HG03378 (cell line): ENCODE data around the gene DERA.
"Not testable (repeated sequence)": the region's sequence is repeated elsewhere in the genome, so short reads cannot be mapped to it uniquely, and the experiment has no call there.

Source experiments
- ATAC-seq: cut with Tn5 transposase; IDR thresholded peaks from one replicate; pipeline ENCODE4 v1.9.1; 2021; ENCODE audit warnings: mild to moderate bottlenecking, moderate library complexity; ENCODE audit not compliant: unreplicated experiment

DERA gene

DNA sequence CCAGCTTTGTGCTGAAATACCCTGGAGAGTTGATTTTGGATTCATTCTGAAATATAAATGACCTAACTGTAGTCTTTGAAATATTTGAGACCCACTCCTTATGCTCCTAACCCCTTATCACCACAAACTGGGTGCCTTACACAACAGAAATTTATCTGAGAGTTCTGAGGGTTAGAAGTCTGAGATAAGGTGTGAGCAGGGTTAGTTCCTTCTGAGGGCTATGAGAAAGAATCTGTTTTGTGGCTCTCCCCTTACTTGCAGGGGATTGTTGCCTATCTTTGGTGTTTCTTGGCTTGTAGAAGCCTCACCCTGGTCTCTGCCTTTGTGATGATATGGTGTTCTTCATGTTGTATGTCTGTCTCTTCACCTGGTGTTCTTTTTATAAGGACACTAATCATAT lies 91.7 kb downstream of the DERA start:
- ATAC-seq = no peak

DNA sequence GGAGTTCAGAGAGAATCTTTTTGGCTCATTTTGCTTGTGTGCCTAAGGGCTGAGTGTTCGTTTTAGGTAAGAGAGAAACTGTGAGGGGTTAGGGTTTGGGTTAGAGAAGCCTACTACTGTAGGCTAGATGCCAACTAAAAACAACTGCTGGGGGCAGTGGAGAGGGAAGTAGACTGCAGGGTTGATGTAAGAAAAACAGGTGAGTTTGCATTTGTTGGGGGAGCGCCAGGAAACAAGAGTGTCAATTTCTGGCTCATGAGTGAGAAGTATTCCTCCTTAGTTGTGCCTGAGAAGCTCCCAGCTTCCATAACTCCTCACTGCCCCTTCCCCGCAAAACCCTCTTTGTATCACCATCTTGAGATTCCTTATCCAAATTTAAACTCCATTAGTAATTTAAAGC lies 92.3 kb downstream of the DERA start:
- no peak for ATAC-seq

DNA sequence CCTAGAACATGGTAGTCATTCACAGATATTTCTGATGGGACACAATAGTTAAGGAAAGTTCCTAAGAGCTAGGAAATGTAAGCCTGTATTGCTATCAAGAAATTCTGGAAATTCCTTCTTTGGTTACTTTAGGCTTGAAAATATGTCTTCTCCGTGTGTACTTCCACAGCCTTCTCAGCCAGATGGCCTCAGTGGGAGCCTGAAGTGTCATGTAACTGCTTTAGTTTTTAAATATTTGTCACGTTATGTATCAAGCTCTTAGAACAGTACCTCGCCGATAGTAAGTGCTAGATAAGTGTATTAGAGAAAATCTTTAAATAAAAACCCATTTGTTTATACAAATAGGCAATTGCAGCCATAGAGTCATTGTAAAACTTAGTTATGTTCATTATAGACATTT lies 95.6 kb downstream of the DERA start:
- no peak for ATAC-seq

DNA sequence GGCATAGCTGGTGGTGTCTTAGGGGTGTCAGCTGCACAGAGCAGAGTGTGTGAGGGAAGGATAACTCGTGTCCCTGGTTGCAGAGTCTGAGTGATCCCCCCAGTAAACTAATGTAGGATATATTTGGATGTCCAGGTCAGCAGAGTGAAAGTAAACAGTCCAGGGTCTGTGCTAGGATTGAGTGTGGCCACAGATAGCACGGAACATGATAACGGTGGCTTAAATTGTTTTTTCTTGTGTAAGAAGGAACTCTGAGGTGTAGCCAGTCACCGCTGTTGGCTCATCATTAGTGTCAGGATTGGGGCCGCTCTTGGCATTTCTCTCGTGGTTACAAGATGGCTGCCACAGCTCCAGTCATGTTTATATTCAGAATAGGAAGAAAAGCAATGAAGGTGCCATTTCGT lies 97.3 kb downstream of the DERA start:
- ATAC-seq = no peak

DNA sequence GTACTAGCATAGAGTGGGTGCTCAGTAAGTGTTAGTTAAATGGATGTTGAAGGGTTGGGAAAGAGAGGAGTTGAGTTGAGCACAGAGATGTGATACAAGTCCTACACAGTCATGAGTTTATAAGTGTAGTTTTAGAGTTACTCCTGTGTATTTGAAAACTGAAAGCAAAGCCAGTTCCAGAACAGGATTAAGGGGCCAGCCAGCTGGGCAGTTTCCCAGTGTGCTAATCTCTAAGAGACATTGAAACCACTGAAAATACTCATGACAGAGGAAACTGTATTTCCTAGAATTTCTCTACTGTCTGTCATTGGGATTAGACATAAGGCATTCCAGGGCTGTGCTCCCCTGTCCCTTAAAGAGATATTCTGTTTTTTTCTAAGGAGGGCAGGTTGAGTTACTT lies 101.0 kb downstream of the DERA start:
- ATAC-seq = no peak

DNA sequence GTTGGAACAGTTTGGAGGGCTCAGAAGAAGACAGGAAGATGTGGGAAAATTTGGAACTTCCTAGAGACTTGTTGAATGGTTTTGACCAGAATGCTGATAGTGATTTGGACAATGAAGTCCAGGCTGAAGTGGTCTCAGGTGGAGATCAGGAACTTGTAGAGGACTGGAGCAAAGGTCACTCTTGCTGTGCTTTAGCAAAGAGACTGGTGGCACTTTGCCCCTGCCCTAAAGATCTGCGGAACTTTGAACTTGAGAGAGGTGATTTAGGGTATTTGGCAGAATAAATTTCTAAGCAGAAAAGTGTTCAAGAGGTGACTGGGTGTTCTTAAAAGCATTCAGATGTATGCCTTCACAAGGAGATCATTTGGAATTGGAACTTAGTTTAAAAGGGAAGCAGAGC lies 102.6 kb downstream of the DERA start:
- ATAC-seq = not testable (repeated sequence)

DNA sequence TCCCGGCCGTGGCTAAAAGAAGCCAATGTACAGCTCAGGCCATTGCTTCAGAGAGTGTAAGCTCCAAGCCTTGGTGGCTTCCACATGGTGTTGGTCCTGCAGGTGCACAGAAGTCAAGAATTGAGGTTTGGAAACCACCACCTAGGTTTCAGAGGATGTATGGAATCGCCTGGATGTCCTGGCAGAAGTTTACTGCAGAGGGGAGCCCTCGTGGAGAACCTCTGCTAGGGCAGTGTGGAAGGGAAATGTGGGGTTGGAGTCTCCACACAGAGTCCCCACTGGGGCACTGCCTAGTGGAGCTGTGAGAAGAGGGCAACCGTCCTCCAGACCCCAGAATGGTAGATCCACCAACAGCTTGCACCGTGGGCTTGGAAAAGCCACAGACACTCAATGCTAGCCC lies 103.3 kb downstream of the DERA start:
- ATAC-seq = not testable (repeated sequence)

DNA sequence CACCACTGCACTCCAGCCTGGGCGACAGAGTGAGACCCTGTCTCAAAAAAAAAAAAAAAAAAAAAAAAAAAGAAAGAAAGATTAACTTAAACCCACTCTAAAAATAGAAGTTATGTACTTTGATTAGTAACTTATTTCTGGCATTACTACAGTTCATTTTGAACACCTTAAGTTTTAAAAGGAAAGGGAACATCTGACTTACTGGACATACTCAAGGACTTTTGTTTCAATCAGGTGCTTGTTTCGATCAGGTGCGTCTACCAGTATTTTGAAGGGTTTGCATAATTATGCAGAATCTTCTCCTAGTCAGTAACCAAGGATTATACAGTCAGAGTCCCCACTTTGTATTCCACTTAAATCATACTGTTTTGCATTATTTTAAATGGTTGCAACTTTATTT lies 105.6 kb downstream of the DERA start:
- no peak for ATAC-seq

DNA sequence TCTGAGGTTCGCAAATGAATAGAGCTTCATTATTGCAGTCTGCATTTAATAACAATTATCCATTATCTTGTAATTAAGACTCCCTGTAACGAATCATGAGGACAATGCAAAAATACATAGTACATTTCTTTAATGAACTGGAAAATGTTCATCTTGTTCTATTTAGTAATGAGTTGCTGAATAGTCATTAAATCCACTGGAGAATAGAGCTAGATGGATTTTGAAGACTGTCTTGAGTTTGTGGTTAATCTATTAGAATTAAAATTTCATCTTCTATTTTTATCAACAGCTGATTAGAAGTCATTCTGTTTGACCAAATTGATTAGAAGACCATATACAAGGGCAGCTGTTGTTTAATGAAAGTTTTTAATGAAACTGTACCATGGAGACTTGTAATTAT lies 107.2 kb downstream of the DERA start:
- no peak for ATAC-seq

DNA sequence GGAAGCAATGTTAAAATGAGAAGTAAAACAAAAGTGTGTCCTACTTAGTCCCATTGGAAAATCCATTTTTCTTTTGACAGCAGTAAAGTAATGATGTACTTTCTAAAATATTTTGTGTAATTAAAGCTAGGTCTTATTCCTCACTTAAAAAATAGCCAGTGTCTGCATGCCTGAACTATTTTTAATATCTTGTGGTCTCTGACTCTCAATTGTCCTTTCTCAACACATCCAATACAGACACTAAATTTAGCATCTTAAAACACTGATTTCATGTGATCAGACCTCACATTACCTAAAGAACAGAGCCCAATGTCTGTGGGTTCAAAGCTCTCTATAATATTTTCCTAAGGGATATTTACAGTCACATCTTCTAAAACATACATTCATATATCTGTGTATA lies 108.0 kb downstream of the DERA start:
- no peak for ATAC-seq

DNA sequence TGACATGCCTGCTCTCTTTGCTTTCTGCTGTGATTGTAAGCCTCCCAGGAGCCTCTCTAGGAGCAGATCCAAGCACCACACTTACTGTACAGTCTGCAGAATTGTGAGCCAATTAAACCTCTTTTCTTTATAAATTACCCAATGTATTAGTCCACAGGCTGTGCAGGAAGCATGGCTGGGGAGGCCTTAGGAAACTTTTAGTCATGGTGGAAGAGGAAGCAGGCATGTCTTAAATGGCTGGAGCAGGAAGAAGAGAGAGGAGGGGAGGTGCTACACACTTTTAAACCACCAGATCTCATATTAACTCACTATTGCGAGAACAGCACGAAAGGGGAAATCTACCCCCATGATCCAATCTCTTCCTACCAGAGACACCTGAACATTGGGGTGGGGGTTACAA lies 108.9 kb downstream of the DERA start:
- ATAC-seq = no peak

DNA sequence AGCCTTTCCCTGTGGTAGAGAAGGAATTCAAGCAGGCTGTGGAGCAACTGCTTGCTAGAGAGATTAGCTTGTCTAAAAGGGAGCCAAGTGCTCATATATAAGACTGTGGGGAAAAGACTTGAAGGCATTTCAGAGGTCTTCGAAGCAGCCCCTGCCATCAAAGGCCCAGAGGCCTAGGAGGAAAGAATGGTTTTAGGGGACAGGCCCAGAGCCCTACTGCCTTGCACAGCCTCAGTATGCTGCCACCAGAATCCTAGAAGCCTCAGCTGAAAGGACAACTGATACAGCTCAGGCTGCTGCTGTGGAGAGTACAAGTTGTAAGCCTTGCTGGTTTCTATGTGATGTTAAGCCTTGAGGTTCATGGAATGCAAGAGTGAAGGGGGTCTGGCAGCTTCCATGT lies 109.9 kb downstream of the DERA start:
- ATAC-seq = no peak

DNA sequence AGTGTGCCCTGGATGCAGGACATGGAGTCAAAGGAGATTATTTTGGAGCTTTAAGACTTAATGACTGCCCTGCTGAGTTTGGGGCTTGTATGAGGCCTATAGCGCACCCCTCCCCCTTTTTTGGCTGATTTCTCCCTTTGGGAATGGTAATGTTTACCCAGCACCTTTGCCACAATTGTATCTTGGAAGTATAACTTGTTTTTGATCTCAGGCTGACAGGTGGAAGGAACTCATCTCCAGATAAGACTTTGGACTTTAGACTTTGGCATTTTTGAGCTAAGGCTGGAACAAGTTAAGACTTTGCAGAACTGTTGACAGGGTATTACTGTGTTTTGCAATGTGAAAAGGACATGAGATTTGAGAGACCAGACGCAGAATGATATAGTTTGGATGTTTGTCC lies 110.5 kb downstream of the DERA start:
- ATAC-seq = no peak

DNA sequence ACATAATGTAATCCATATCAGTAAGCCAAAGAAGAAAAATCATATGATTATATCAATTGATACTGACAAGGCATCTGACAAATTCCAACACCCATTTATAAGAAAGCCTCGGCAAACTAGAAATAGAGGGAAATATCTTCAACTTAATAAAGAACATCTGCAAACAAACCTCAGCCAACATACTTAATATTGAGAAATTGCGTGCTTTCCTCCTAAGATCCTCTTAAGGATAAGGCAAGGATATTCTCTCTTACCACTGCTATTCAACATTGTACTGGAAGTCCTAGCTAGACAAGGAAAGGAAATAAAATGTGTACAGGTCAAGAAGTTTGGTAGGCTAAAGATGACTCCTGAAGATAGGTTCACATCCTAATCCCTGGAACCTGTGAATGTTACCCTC lies 115.9 kb downstream of the DERA start:
- ATAC-seq = no peak

DNA sequence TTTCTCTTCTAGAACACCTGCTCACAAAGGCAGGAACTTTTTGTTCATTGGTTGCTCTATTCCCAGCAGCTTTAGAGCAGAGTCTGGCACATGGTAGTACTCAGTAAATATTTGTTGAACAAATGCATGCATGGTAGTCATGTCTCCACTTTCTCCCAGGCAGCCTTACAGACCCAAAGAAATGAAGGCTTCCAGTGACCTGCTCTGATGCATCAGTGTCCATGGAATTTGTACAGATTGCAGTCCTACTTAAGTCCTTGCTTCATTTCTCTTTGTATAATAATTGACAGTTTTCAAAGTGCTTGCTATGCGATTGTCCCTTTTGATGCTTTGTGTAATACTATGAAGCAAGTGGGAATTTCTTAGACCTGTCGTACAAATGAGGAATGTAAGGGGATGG lies 119.6 kb downstream of the DERA start:
- ATAC-seq = no peak

DNA sequence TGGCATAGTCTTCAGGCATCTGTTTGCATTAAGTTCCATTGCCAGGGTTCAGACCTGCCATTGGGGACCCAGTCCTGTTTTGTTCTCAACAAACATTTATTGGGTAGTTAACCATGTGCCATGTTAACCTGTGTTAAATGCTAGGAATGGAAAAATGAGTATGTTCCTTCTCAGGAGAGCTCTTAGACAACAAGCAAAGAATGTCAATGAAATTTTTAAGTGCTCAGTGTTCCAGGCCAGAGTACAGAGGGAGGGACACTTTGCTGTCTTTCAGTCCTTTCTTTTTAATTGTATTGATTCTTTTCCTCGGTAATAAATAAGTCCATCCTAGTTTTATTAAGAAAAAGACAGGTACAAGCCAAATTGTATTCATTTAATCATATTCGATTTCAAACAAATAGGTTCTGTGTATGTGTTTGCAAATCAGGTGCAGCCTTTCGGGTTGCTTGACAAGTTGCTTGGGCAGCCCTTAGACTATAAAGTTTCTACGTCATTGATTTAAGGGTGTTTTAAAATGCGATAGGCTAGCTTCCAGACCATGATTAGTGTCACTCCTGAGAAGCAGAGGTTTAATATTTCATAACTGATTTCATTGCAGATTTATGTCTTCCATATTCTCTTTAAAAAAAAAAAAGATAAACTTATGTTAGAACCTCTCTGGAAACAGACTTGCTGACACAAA lies 123.1 kb downstream of the DERA start:
- no peak for ATAC-seq

DNA sequence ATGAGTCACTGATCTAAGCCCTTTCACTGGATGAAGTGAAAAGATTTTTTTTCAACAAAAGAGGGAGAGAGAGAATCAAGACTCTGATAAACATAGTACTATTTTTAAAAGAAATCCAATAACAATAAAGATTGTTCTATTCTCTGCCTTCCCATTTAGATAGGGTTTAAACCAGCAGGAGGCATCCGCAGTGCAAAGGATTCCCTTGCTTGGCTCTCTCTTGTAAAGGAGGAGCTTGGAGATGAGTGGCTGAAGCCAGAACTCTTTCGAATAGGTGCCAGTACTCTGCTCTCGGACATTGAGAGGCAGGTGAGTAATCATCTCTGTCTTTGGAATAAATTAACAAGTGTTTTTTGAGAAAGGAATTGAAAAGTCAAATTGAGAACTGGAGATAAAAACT lies 124.9 kb downstream of the DERA start:
- no peak for ATAC-seq

DNA sequence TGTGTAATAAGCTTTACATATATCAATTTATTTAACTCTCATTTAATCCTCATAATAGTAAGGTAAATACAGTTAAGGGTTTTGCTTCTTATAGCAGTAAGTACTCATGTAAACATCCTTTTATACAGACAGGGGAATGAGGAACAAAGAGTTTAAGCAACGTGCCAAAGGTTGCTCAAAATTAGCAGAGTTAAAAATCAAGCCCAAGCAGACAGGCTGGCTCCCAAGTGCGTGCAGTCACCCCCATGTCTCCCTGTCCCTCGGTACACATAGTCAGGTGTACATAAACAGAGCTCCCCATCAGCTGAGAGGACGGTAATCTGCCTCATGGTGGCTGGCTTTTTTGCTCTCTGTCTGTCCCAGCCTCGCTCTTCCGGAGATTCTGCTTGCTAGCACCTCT lies 126.4 kb downstream of the DERA start:
- ATAC-seq = no peak

DNA sequence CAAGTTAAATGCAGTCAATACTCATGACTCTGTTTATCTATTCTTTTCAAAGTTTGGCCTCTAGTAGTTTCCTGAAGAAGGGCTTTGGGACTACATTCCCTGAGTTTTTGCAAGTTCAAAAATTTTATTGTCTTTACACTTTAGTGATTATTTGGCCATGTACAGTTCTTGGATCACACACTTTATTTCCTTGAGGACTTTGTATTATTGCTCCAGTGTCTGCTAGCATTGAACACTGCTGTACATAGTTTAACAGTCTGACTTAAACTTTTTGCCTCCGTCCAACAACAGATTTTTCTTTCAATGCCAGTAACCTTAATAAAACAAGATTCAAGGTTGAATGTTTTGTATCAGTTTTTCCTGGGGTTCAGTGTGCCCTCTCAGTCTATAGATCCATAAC lies 132.3 kb downstream of the DERA start:
- no peak for ATAC-seq

DNA sequence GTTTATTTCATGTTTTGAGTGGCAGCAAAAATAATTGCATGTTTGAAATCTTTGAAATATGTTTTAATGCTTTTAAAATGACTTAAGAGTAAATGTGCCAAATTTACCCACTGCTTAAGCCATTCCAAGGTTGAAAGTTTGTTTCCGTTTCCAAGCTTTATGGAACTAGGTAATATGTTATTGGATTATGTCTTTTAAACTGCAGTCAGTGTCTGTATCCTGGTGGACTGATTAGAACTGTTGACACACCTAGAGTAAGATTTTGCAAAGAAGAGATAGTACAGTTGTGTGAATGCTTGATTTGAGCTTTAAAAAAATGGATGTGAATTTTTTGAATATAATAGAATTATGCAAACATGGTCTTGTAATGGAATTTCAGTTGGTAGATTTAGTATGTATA lies 135.1 kb downstream of the DERA start:
- no peak for ATAC-seq

DNA sequence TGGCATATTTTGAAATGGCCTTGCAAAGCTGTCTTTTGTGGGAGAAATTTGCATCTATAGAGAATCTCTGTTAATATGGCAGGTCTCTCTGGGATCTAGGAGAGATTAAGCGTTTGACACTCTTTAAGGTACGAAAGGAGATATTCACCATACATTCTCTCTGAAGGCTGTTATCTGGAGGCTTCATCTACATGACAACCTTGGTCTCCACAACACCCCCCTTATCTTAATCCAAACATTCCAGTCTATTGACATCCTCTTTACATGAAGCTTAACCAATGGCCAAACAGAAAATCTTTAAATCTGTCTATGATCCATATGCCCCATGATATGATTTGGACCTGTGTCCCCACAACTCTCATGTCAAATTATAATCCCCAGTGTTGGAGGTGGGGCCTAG lies 137.4 kb downstream of the DERA start:
- no peak for ATAC-seq

DNA sequence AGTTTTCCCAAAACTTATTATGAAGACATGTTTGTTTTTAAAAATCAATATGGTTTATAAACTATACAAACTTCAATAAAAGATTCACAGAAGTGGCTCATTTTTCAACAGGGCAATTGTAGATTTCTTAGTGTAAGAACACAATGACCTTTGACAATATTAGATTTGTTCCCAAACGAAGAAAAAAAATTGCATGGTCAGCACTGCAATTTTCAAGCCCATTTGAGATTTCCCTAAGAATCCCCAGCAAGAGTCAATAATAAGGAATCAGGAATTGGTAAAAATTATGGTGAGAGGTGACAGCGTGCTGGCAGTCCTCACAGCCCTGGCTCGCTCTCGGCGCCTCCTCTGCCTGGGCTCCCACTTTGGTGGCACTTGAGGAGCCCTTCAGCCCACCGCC lies 145.8 kb downstream of the DERA start:
- ATAC-seq = no peak

DNA sequence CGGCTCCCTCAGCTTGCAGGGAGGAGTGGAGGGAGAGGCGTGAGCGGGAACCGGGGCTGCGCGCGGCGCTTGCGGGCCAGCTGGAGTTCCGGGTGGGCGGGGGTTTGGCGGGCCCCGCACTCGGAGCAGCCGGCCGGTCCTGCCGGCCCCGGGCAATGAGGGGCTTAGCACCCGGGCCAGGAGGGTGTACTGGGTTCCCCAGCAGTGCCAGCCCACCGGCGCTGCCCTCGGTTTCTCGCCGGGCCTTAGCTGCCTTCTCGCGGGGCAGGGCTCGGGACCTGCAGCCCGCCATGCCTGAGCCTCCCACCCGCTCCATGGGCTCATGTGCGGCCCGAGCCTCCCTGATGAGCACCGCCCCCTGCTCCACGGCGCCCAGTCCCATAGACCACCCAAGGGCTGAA lies 146.2 kb downstream of the DERA start:
- not testable (repeated sequence) for ATAC-seq

DNA sequence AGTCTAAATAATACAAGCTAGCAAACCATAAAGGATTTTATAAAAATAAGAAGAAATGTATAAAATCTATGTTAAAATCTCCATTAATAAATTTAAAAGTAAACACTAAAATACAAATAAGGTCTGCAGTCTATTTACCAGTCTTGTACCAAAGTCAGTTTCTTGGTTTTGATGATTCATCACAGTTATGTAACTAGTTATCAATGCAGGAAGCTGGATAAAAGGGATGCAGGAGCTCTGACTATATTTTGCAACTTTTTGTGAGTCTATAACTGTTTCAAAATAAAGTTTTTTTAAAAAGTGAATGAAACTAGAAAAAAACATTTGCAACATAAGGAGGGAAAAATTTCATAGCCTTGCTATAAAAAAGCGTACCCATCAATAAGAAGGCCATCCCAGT lies 151.5 kb downstream of the DERA start:
- no peak for ATAC-seq
